Lung (tissue), 12 donors: ENCODE results near the gene PPP2R5C. TPM values are rescaled to one million over a fixed set of nuclear protein-coding genes. Genes with fewer than 3 reads are reported as not detected.

Experiments used
- ATAC-seq: fragments of 200-7000 bp; cut with Tn5 transposase; one replicate; pipeline ENCODE4 v1.9.1; 2020; ENCODE audit warnings: moderate number of reproducible peaks; ENCODE audit not compliant: insufficient read depth, low FRiP score
- DNase-seq, 3 donors: peaks; one replicate each; pipeline ENCODE4 v3.0.0-alpha.2; 2013 to 2017
- H3K27ac ChIP-seq, 2 donors: one replicate each; pipeline ENCODE4 v1.5.1; 2013; ENCODE audit warnings: mild to moderate bottlenecking in 2 of 2, moderate library complexity in 2 of 2, control low read depth in 1 of 2, inconsistent platforms in 1 of 2, low read depth in 1 of 2, low read length in 1 of 2
- H3K27me3 ChIP-seq, 3 donors: one replicate each; pipeline ENCODE4 v1.5.1; 2013; ENCODE audit warnings: low read length in 2 of 3; ENCODE audit not compliant: control insufficient read depth in 3 of 3, insufficient read depth in 3 of 3
- H3K36me3 ChIP-seq, 4 donors: one replicate each; pipeline ENCODE4 v1.5.1; 2013; ENCODE audit warnings: low read length in 4 of 4, mild to moderate bottlenecking in 1 of 4, moderate library complexity in 1 of 4; ENCODE audit not compliant: control insufficient read depth in 4 of 4, insufficient read depth in 4 of 4
- H3K4me1 ChIP-seq, 5 donors: one replicate each; pipeline ENCODE4 v1.5.1; 2013; ENCODE audit warnings: low read length in 5 of 5, mild to moderate bottlenecking in 2 of 5, moderate library complexity in 1 of 5; ENCODE audit not compliant: control insufficient read depth in 5 of 5, insufficient read depth in 5 of 5
- H3K4me3 ChIP-seq: one replicate; pipeline ENCODE4 v1.5.1; 2013; ENCODE audit warnings: mild to moderate bottlenecking, control low read depth, moderate library complexity
- H3K9ac ChIP-seq, 2 donors: one replicate each; pipeline ENCODE4 v1.5.1; 2013; ENCODE audit warnings: low read length in 2 of 2, control low read depth in 1 of 2; ENCODE audit not compliant: insufficient read depth in 1 of 2
- H3K9me3 ChIP-seq, 4 donors: one replicate each; pipeline ENCODE4 v1.5.1; 2013; ENCODE audit warnings: low read length in 3 of 4, mild to moderate bottlenecking in 1 of 4, moderate library complexity in 1 of 4; ENCODE audit not compliant: control insufficient read depth in 4 of 4, insufficient read depth in 3 of 4
- CTCF ChIP-seq: IDR thresholded peaks from 2 replicates; pipeline ENCODE4 v1.5.1; 2012; ENCODE audit warnings: mild to moderate bottlenecking; ENCODE audit errors: control extremely low read depth, extremely low read depth
- WGBS, 2 donors: extraction: QIAGEN DNeasy Blood & Tissue Kit; methylation state at CpG; one replicate each; pipeline ENCODE4 v1.1.7; 2013; 5-methylcytosine and 5-hydroxymethylcytosine counted together
- polyA plus RNA-seq, 2 donors: library from polyadenylated mRNA; stranded (reverse); fragments of 200-250 nt; gene quantifications; one replicate each; pipeline ENCODE4 v1.2.1, GENCODE V29; 2013
- total RNA-seq, 2 donors: library from RNA; depleted of rRNA in 1 of 2; stranded (reverse); fragments of >200 nt in 1 of 2; gene quantifications; one replicate each; pipeline ENCODE4 v1.2.1, GENCODE V29; 2014 to 2021
- donor health status: control.
- donor health status: control.
- donor health status: Bipolar disorder and iron deficiency.
- donor health status: healthy.
- donor health status: DM: yes; HTN: yes; CAD: no.

The PPP2R5C gene
- total and polyA plus RNA-seq, 4 donors, result 66.6 to 180 (median 126) TPM

- no peak overlapping the region for H3K9ac ChIP-seq
- DNase-seq, result no peak
- no peak for ATAC-seq
- peaks cover 0 to 3% (median 1%) of the 10 kb centered on the region in 4 donors for H3K9me3 ChIP-seq
- no peak for TF ChIP-seq CTCF
- no peak overlapping the region for H3K4me3 ChIP-seq
- H3K27ac ChIP-seq, result no peak overlapping the region
- H3K36me3 ChIP-seq, result peaks cover 4 to 52% (median 40%) of the 10 kb centered on the region in 4 donors
- 96% methylated on average over 17 of the region's 17 CpGs for WGBS, 2 donors
- no peaks in the 10 kb centered on the region for H3K4me1 ChIP-seq
- H3K27me3 ChIP-seq, result no peaks in the 10 kb centered on the region
These were observed 122.8 kb downstream of the PPP2R5C start for GRCh38 chr14:101884089-101884933.

- no peak for ATAC-seq
- no peak overlapping the region for H3K9ac ChIP-seq
- peaks cover 4 to 48% (median 41%) of the 10 kb centered on the region in 4 donors for H3K36me3 ChIP-seq
- DNase-seq, result no peak
- H3K4me3 ChIP-seq, result no peak overlapping the region
- peaks cover 0 to 3% (median 1%) of the 10 kb centered on the region in 4 donors for H3K9me3 ChIP-seq
- no peaks in the 10 kb centered on the region for H3K4me1 ChIP-seq
- no peak overlapping the region for H3K27ac ChIP-seq
- H3K27me3 ChIP-seq, result no peaks in the 10 kb centered on the region
- no peak for TF ChIP-seq CTCF
- 95 to 97% methylated on average over 23 to 24 of the region's 24 CpGs for WGBS, 2 donors
These were observed 123.5 kb downstream of the PPP2R5C start for GRCh38 chr14:101884934-101885576.

GRCh38 chr14:101887219-101887618 is 125.7 kb downstream of the PPP2R5C start:
- no peak for TF ChIP-seq CTCF
- H3K4me1 ChIP-seq, result no peaks in the 10 kb centered on the region
- H3K27ac ChIP-seq, result no peak overlapping the region
- peaks cover 4 to 48% (median 42%) of the 10 kb centered on the region in 4 donors for H3K36me3 ChIP-seq
- no peaks in the 10 kb centered on the region for H3K27me3 ChIP-seq
- 93 to 97% methylated on average over 11 of the region's 11 CpGs for WGBS, 2 donors
- H3K4me3 ChIP-seq, result no peak overlapping the region
- no peak overlapping the region for H3K9ac ChIP-seq
- peaks cover 0 to 3% (median 1%) of the 10 kb centered on the region in 4 donors for H3K9me3 ChIP-seq
- DNase-seq, result no peak
- ATAC-seq, result no peak
